DND-41 (cell line): ENCODE data around the gene SLC35F3.

Experiments used
- EZH2 ChIP-seq: IDR thresholded peaks from 3 replicates; pipeline ENCODE4 v1.6.1; 2012; ENCODE audit warnings: borderline replicate concordance, low read depth, mild to moderate bottlenecking, moderate library complexity, low read length, inconsistent platforms; ENCODE audit not compliant: severe bottlenecking
- TF ChIP-seq, protein P1 (sequence below): IDR thresholded peaks from 2 replicates; pipeline ENCODE4 v1.5.1; 2012; ENCODE audit warnings: borderline replicate concordance, low read length, moderate library complexity, mild to moderate bottlenecking; ENCODE audit not compliant: poor library complexity, severe bottlenecking; ENCODE audit errors: extremely low read depth

DNA sequence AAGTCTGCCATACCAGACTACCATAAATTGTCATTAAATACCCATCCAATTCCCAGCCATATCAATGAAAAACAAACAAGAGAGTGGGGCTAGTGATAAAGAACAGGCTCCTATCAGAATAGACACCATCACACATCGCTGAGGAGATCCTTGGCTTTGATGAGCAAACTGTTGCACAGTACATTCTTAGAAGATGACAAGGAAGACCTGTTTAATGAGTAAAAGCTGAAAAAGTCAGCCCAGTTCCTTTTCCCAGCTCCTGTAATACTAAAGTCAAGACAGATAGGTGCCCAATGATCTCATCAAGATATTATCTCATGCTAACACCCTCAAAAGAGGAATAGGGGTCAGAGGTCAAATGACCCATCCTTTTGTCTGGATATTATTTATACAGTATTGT, 304.3 kb downstream of the SLC35F3 start:
- TF ChIP-seq EZH2: no peak
- TF ChIP-seq, protein P1, sequence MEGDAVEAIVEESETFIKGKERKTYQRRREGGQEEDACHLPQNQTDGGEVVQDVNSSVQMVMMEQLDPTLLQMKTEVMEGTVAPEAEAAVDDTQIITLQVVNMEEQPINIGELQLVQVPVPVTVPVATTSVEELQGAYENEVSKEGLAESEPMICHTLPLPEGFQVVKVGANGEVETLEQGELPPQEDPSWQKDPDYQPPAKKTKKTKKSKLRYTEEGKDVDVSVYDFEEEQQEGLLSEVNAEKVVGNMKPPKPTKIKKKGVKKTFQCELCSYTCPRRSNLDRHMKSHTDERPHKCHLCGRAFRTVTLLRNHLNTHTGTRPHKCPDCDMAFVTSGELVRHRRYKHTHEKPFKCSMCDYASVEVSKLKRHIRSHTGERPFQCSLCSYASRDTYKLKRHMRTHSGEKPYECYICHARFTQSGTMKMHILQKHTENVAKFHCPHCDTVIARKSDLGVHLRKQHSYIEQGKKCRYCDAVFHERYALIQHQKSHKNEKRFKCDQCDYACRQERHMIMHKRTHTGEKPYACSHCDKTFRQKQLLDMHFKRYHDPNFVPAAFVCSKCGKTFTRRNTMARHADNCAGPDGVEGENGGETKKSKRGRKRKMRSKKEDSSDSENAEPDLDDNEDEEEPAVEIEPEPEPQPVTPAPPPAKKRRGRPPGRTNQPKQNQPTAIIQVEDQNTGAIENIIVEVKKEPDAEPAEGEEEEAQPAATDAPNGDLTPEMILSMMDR: no peak
